Nephron (organoid): ENCODE measurements around the gene ITPRIPL1.
A peak's percentile ranks its signal among the peaks of the same experiment; 100 is the strongest.

ENCODE experiments used
- H3K27ac Mint-ChIP-seq, 3 experiments: 2 replicates each; pipeline ENCODE4 v1.8.0; 2020; ENCODE audit warnings: mixed read lengths in 3 of 3, mild to moderate bottlenecking in 2 of 3, moderate library complexity in 1 of 3
- H3K27me3 Mint-ChIP-seq: 2 replicates; pipeline ENCODE4 v1.8.0; 2021; ENCODE audit warnings: low read depth, mild to moderate bottlenecking, moderate library complexity, mixed read lengths
- H3K36me3 Mint-ChIP-seq: 2 replicates; pipeline ENCODE4 v1.8.0; 2020; ENCODE audit warnings: low read depth, mixed read lengths
- H3K4me1 Mint-ChIP-seq: 2 replicates; pipeline ENCODE4 v1.8.0; 2020; ENCODE audit warnings: mixed read lengths
- H3K4me3 Mint-ChIP-seq, 3 experiments: 2 replicates each; pipeline ENCODE4 v1.8.0; 2020; ENCODE audit warnings: mild to moderate bottlenecking in 3 of 3, mixed read lengths in 3 of 3, moderate library complexity in 2 of 3
- H3K9me3 Mint-ChIP-seq: 2 replicates; pipeline ENCODE4 v1.8.0; 2020; ENCODE audit warnings: mixed read lengths
- TF ChIP-seq, protein P1 (sequence below), 3 experiments: fragments of 200-600 bp; sonication (generic); IDR thresholded peaks; one replicate each; pipeline ENCODE4 v1.5.0; 2021; ENCODE audit warnings: antibody characterized with exemption in 3 of 3; ENCODE audit not compliant: unreplicated experiment in 3 of 3

The ITPRIPL1 gene

DNA sequence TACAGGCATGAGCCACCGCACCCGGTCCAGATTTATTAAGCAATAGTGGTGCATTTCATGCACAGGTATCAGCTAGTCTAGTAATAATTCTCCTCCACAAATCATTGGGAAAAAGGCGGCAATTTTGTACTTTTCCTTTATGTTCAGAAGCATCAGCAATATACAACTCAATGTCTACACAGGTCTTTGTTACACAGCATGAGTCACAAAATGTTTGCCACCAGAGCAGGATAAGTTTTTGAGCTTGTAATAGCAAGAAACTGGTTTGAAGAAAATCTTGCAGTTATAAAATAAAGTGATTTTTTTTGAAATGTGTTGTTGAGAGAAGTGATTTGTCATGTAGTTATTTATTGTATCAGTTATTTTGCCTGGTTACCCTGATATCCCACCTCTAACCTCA lies 4.8 kb upstream of the ITPRIPL1 start:
- TF ChIP-seq, protein P1, sequence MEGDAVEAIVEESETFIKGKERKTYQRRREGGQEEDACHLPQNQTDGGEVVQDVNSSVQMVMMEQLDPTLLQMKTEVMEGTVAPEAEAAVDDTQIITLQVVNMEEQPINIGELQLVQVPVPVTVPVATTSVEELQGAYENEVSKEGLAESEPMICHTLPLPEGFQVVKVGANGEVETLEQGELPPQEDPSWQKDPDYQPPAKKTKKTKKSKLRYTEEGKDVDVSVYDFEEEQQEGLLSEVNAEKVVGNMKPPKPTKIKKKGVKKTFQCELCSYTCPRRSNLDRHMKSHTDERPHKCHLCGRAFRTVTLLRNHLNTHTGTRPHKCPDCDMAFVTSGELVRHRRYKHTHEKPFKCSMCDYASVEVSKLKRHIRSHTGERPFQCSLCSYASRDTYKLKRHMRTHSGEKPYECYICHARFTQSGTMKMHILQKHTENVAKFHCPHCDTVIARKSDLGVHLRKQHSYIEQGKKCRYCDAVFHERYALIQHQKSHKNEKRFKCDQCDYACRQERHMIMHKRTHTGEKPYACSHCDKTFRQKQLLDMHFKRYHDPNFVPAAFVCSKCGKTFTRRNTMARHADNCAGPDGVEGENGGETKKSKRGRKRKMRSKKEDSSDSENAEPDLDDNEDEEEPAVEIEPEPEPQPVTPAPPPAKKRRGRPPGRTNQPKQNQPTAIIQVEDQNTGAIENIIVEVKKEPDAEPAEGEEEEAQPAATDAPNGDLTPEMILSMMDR (IDR thresholded peaks at IDR 0.05; ENCODE audit: unreplicated experiment in 3 of 3): no peak
- Mint-ChIP-seq H3K36me3 (no peaks in the 10 kb centered on the region), H3K4me1 (peaks cover 5% of the 10 kb centered on the region), H3K27me3 (peaks cover 74% of the 10 kb centered on the region), H3K9me3 (peaks cover 3% of the 10 kb centered on the region), H3K4me3 (peak overlapping the region in 2 of 3 experiments; percentile 9 to 45), H3K27ac (no peak overlapping the region)

DNA sequence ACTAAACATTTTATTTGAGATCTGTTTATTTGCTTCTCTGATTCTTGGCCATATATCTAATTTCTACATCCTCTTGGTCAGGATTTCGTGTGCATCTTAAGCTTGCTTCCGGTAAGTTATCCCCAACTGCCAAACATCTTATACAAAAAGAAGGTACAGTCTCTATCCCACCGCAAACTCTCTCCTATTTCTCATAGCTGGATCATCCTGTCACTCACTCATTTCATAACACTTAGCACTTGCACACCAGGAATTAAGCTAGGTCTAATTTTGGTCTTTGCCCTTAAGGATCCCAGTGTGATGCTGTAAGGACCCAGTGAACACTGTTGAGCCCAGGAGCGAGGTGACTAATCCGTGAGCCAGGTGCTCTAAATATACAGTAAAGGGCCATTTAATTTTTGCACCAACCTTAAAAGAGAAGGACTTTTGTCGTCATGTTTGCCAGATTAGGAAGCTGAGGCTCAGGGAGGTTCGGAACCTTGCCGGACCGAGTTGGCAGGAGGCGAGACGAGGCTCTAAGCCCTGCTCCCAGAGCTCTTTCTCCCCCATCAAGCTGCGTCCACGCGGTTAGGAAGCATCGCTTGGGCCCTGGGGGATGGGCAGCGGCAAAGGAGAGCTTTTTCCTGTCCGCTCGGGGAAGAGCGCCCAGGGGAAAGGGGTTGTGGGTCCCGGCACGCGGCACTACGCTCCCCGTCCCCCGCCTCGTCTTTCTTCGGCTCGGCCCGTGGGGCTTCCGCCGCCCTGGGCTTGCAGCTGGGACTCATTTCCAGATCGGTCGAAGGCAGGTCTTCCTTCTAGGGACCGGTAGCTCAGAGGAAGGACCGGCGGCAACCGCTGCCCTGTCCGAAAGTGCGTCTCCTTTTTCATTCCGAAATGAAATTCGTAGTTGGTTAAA lies 4.1 kb upstream of the ITPRIPL1 start:
- Mint-ChIP-seq H3K27ac (no peak overlapping the region), H3K27me3 (peaks cover 75% of the 10 kb centered on the region), H3K36me3 (no peaks in the 10 kb centered on the region), H3K4me1 (peaks cover 12% of the 10 kb centered on the region), H3K4me3 (peak overlapping the region; percentile 81 to 86 (median 83)), H3K9me3 (peaks cover 3% of the 10 kb centered on the region)
- TF ChIP-seq, protein P1 (IDR thresholded peaks at IDR 0.05; ENCODE audit: unreplicated experiment in 3 of 3): no peak

DNA sequence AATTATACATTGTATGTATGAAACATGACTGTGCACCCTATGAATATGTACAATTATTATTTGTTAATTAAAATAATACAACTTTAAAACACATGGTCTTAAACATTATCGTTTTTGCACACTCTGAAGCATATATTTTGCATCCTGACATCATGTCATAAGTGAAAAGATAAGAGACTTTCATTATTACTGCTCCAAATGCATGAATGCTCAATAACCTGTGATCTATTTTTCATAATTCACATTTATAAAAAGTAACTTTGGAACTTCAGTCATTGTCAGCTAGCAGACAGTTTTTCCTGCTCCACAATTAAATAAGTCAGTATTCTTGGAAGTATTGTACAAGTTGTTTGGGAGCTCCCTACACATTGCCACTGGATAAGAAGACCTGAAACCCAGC lies 1.3 kb upstream of the ITPRIPL1 start:
- Mint-ChIP-seq H3K27ac (no peak overlapping the region), H3K4me3 (peak overlapping the region; percentile 52 to 83 (median 56)), H3K27me3 (peaks cover 66% of the 10 kb centered on the region), H3K4me1 (peaks cover 12% of the 10 kb centered on the region), H3K9me3 (no peaks in the 10 kb centered on the region), H3K36me3 (peaks cover 13% of the 10 kb centered on the region)
- TF ChIP-seq, protein P1 (IDR thresholded peaks at IDR 0.05; ENCODE audit: unreplicated experiment in 3 of 3): no peak

DNA sequence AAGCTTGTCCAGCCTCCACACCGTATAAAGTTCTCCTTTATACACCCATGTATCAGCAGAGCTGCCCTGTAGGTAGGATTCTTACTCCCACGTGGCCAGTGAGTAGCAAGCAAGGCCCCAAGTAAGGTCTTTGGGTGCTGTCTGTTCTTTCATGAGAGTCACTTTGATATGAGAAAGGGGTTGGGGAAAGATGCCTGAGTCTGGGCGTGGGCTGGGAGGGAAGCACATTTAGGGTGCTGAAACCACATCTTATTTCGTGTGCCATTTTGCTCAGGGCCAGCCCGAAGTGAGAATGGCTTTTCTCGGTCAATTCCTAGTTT lies 436 bp upstream of the ITPRIPL1 start:
- Mint-ChIP-seq H3K4me3 (peak overlapping the region; percentile 82 to 87 (median 83)), H3K4me1 (peaks cover 12% of the 10 kb centered on the region), H3K27ac (no peak overlapping the region), H3K36me3 (peaks cover 13% of the 10 kb centered on the region), H3K27me3 (peaks cover 60% of the 10 kb centered on the region), H3K9me3 (no peaks in the 10 kb centered on the region)
- TF ChIP-seq, protein P1 (IDR thresholded peaks at IDR 0.05; ENCODE audit: unreplicated experiment in 3 of 3): no peak

DNA sequence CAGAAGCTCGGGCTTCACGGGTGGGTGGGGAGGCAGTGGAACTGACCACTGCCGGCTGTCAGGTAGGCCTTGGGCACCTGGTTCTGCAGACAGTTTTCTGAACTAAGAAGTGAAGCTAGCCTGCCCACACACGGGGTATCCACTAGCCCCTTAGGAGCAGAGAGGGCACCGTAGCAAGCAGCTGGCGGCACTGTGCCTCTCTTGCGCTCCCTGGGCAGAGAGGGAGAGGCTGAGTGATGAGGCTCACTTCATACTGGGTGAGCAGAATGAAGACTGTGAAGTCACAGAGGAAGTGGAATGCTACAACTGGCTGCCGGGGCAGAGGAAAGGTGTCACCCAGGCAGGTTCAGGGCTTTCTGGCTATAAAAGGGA lies 753 bp downstream of the ITPRIPL1 start:
- peaks cover 13% of the 10 kb centered on the region for H3K36me3 Mint-ChIP-seq
- peaks cover 49% of the 10 kb centered on the region for H3K27me3 Mint-ChIP-seq
- H3K9me3 Mint-ChIP-seq: no peaks in the 10 kb centered on the region
- H3K4me1 Mint-ChIP-seq: peaks cover 12% of the 10 kb centered on the region
- TF ChIP-seq, protein P1 (IDR thresholded peaks at IDR 0.05; ENCODE audit: unreplicated experiment in 3 of 3): no peak
- H3K27ac Mint-ChIP-seq: peak overlapping the region in 1 of 3 experiments; percentile 66
- peak overlapping the region; percentile 83 to 86 (median 83) for H3K4me3 Mint-ChIP-seq

DNA sequence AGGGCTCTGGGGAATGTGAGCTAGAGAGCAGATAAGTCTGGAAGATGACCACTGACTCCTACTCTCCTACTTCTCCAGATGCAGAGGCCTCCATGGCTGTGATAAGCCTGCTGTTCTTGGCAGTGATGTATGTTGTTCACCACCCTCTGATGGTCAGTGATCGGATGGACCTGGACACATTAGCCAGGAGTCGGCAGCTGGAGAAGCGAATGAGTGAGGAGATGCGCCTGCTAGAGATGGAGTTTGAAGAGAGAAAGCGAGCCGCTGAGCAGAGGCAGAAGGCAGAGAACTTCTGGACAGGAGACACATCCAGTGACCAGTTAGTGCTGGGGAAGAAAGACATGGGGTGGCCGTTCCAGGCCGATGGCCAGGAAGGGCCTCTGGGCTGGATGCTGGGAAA lies 1.4 kb downstream of the ITPRIPL1 start:
- H3K27ac Mint-ChIP-seq: no peak overlapping the region
- H3K4me1 Mint-ChIP-seq: peaks cover 12% of the 10 kb centered on the region
- peak overlapping the region; percentile 24 to 52 (median 29) for H3K4me3 Mint-ChIP-seq
- TF ChIP-seq, protein P1 (IDR thresholded peaks at IDR 0.05; ENCODE audit: unreplicated experiment in 3 of 3): no peak
- H3K27me3 Mint-ChIP-seq: peaks cover 42% of the 10 kb centered on the region
- peaks cover 13% of the 10 kb centered on the region for H3K36me3 Mint-ChIP-seq
- H3K9me3 Mint-ChIP-seq: no peaks in the 10 kb centered on the region
